HG02970 (cell line): ENCODE results near the gene DNAI1.

ENCODE experiments used
- ATAC-seq: cut with Tn5 transposase; IDR thresholded peaks from one replicate; pipeline ENCODE4 v1.9.1; 2021; ENCODE audit warnings: mild to moderate bottlenecking, moderate library complexity, moderate number of reproducible peaks; ENCODE audit not compliant: unreplicated experiment, low FRiP score

DNAI1 gene

DNA sequence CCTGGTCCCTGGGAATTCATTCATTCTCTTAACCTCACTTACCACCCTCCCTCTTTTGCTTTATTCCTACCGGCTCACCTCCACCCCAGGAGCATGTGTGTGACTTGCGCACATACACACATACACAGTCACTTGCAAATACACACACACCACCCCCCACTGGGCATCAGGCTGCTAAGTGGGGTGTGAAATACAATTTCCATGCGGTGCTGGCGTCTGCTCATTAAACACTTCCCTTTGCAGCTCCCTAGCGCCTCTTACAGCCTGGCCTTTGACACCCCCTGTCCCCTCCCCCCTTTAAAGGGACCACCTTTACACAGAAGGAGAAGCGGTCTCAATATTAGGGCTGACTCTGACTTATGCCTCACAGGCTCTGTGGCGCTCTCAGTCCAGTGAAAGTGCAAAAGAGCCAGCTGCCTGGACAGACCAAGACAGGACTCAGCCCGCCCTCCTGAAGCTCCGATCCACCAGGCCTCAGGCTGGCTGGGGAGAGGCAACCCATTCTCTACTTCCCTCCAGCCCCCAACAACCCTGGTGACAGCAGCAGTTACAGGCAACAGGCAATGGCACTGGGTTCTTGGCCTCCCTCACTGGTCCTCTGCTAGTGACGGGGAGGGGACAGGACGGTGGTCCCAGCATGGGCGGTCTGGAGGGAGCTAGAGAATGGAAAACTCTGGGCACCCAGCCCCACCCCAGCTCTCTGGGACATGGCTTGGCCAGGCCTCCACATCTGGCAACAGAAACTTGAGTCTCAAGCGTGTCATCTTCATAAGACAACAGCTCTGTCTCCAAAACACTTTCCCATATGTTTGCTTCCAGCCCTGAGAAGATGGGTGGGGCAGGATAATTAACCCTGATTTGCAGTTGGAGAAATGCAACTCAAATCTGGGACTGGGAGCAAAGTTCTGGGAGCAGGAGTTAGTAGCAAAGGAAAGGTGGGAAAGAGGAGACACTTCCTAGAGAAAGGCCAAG, 52.2 kb downstream of the DNAI1 start:
- ATAC-seq, result no peak

GRCh38 chr9:34512131-34513078, 53.8 kb downstream of the DNAI1 start:
- no peak for ATAC-seq

- no peak for ATAC-seq
Measured at GRCh38 chr9:34513567-34514214, 55.1 kb downstream of the DNAI1 start.

GRCh38 chr9:34514401-34514800, 55.8 kb downstream of the DNAI1 start:
- ATAC-seq, result no peak

DNA sequence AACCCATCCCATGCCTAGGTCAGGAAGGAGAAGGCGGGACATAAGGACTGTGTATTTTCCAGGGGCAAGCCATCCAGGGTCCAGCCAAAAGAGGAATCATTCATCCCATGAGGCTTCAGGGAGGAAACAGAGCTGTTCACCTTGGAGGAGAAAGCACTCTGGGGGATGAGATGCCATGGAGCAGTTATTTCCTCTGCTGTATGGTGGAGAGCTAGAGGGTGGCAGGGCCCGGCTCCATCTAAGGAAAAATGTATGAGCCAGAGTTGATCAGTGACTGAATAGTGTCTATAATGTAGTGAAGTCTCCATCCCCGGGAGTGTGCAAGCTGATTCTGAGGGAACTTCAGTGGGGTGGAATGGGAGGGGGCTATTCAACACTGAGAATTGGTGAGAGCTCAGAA, 56.2 kb downstream of the DNAI1 start:
- ATAC-seq, result no peak

DNA sequence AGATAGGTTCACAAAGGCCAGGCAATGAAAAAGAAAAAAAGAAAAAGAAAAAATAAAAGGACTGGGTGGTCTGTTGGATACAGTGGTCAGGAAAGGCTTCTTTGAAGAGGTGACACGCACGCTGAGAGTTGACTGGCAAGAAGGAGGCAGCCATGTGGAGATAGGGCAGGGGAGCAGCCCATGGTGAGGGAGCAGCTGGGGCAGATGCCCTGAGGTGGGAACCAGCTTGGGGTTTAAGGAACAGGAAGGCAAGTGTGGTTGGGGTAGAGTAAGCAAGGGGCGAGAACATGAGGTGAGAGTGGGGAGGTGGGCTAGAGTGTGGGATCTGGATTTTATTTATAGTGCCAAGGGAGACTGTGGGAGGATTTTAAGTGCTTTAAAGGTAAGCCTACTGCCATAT, 57.4 kb downstream of the DNAI1 start:
- no peak for ATAC-seq

DNA sequence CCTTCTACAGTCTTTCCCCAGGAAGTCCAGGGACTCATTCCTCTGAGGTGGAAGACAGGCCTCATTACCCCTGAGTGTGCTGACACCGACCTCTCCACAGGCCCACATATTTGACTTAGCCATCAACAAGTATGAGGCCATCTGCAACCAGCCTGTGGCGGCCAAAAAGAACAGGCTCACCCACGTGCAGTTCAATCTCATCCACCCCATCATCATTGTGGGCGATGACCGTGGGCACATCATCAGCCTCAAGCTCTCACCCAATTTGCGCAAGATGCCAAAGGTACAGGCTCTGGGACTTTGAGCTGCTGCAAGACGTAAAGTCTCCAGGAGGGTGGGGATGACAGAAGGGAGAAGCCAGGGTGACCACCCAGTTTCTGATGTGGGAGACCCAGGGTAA, 58.6 kb downstream of the DNAI1 start:
- no peak for ATAC-seq

DNA sequence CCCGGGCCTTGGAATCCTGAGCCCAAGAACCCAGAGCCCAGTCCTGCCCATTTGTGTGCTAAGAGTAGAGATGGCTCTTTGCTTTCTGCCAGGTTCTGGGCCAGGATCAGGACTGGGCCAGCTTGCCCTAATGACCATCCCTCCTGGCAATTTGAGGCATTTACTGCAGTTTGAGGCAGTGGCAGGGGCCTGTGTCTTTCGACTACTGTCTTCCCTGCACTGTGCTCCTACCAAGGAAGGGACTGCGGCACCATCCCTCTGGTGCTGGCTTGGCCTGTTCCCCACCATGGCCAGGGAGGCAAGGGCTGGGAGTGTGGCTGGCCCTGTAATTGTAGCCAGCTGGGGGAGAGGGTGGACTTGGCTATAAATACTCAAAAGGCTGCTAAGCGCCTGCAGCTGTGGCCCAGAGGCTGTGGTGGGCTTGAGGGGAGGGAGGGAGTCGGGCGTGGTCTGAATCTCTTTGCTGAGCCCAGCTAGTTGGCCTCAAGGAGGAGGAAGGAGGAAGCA, 59.6 kb downstream of the DNAI1 start:
- ATAC-seq, result no peak

GRCh38 chr9:34518896-34519295, 60.3 kb downstream of the DNAI1 start:
- no peak for ATAC-seq

DNA sequence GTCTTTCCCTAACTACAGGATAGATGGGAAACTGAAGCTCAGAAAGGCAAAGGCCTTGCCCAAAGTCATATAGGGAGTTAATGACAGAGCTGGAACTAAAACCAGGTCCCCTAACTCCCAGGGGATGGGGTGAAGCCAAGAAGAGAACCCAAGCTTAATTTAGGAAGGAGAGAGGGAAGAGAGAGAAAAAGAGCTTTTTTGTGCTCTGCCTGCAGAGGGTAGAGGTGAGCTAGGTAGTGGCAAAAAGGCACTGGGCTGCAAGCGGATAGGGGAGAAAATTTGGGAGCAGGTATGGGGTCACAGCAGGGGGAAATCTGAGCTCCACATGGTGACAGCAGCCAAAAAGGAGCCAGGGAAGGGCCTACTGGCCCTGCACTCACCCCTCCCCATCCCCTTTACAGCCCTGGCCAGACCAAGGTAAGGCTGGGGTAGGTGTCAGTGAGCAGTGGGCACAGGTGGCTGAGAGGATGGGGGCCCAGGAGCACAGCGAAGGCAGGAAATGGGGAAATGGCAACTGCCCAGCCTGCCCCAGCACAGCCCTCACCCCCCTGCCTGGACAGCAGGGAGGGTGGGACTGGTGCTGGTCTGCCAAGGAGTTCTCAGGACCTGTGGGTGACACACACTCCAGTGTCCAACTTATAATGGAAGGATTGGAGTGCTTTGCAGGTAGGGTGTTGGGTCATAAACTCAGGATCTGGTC, 60.9 kb downstream of the DNAI1 start:
- ATAC-seq, result no peak

DNA sequence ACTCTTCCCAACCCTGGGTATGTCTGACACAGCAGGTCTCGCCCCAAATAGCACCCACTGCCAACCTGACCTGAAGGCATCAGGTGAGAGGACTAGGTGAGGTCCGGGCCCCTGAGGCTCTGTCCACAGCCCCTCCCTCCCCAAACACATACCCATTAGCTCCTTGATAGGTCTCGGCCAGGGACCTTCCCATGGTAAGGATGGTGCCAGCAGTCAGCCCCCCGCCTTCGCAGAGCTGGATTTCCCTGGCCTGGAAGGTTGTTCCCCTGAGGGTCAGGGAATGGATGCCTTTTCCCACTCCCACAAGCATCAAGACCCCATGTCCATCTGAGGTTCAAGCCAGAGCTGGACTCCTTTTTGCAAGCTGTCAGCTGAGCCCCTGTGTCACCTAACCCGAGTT, 61.5 kb downstream of the DNAI1 start:
- no peak for ATAC-seq

DNA sequence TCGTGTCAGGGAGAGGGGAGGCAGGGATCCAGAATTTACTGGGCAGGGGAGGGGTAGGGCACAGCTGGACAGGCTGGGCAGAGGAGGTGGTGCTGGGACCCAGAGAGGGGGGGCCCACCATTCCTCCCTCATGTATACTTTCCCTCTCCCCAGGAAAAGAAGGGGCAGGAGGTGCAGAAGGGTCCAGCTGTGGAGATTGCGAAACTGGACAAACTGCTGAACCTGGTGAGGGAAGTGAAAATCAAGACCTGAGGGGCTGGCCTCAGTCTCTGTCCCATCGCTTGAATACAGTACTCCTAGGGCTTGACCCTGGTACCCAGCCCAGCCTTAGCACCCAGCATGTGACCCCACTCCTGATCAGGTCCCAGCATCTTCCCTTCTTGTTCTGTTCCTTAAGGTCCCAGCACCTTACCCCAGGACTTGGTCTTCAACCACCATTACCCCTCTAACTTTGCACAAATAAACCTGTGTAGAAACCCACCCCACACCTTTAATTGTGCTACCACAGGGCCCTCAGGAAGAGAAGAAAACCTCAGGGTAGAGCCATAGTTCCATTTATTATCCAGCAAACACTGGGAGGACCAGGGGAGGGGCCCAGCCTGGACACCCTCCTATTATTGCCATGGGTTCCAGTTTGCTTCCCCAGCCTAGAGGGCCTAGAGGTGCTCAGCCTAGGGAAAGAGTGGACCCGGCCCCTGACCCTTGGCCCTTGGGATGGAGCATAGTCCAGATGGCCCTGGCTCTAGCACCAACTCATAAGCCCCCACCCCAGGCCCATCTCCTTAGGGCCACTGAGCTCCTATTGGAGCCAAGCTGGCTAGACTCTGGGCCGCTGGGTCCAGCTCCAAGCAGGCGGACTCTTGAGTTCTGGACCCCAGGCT, 62.1 kb downstream of the DNAI1 start:
- ATAC-seq, result no peak

DNA sequence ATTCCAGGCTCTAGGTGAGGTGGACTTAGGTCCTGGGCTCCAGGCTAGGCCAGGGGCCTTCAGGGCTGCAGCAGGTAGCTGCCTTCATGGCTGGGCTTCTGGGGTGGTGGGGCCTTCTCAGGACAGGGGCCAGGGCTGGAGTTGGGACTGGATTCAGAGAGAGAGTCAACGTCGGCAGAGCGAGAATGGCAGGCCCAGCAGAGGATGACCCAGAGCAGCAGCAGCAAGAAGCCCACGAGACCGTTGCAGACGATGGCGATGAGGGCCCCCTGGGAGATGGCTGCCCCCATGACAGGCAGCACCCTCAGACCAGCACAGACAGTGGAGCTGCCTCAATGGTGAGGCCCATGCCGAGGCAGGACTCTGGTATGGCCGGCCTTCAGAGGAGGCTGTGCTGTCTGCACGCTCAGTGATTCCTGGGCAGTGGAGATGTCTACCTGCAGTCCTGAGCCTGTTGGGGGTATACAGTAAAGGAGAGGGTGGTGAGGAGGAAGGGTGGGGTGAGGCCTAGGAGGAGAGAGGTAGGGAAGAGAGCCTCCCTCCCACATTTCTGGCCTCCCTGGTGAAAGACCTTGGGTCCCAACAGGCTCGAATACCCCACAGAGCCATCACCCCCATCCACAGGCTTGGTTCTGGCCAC, 62.9 kb downstream of the DNAI1 start:
- no peak for ATAC-seq

DNA sequence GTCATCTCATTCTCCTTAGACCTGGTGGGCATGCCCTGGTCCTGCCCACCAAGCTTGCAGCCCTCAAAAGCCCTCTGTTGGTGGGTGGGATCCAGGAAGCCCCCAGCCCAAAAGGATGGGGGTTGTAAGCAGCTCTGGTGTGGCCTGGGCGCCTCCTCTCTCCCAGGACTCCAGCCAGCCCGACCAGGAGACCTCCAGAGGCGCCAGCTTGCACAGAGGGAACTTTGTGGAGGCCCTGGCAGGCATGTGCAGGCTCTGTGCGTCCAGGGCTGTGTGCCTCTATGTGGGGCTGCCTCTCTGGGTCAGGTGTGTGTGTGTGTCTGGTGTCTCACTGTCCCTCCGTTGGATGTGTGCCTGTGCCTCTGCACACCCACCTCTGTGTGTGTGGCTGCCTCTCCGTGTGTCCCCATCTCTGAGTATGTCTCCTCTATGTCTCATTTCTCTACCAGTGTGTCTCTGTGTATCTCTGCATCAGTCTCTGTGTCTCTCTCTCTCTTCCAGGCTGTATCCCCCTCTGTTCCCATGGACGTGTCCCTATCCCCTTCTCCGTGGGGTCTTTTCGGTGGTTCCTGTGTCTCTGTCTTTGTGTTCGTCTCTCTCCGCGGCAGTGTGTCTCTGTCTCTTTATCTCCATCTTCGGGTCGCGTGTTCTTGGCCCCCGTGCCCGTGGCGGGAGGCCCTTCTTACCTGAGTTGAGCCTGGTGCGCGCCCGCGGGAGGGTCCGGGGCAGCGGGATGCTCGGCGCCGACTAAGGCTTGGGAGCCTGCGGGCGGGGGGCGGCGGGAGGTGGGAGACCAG, 63.7 kb downstream of the DNAI1 start:
- no peak for ATAC-seq

GRCh38 chr9:34522971-34523797, 64.6 kb downstream of the DNAI1 start, which contains the start of gene ENHO:
ENHO (minus strand) TSS chr9:34522990; CDS start chr9:34521695, 1,295 bp downstream.
- peak; percentile 76 for ATAC-seq

GRCh38 chr9:34524349-34524748, 65.7 kb downstream of the DNAI1 start:
- ATAC-seq, result no peak

DNA sequence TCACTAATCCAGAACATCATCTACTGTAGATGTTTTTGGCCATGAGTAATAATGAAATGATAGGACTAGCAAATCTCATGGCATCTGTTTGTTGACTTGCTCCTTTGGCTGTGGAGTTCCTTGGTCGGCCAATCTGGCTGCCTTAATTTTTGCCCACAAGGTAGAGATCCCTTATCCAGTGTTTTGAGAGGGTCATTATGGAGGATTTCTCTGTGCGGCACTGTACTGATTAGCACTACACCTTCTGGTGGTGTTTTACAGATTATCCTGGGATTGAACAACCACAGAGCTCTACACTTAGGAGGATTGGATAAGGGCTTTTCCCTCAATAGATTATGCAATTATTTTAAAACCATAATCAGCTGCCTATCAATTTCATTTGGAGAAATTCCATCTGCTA, 67.4 kb downstream of the DNAI1 start:
- ATAC-seq, result no peak
